GM12875 (cell line): Measurements from ENCODE around the gene FZD1.

Experiments used
- H3K4me3 ChIP-seq: one replicate; pipeline ENCODE4 v1.5.1; 2011; ENCODE audit warnings: low read depth, low read length, control low read depth
- CTCF ChIP-seq: IDR thresholded peaks from 2 replicates; pipeline ENCODE4 v1.5.1; 2011; ENCODE audit warnings: low read depth, mild to moderate bottlenecking, control low read depth, inconsistent platforms, low read length, moderate library complexity, borderline replicate concordance; ENCODE audit not compliant: insufficient read depth

FZD1 gene

DNA sequence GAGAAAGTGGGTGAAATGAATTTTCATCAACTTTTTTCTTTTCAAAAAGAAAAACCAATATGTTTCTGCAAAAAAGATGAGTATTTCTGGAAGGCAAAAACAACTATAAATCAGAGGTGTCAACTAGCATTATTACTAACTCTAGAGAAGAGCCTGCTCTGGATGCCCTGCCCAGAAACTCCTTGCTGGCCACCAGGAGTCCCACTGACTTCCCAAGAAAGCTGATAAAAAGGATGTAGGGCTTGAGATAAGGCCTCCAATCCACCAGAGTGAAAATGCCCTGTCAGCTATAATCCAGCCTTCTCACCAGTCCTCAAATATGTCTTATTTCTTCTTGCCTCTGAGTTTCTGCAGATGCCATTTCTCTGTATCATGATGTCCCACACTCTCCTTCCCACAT is 16.7 kb upstream of the FZD1 start:
- TF ChIP-seq CTCF: no peak
- H3K4me3 ChIP-seq: no peak overlapping the region

GRCh38 chr7:91248996-91249395 is 15.2 kb upstream of the FZD1 start:
- no peak for TF ChIP-seq CTCF
- H3K4me3 ChIP-seq: no peak overlapping the region

DNA sequence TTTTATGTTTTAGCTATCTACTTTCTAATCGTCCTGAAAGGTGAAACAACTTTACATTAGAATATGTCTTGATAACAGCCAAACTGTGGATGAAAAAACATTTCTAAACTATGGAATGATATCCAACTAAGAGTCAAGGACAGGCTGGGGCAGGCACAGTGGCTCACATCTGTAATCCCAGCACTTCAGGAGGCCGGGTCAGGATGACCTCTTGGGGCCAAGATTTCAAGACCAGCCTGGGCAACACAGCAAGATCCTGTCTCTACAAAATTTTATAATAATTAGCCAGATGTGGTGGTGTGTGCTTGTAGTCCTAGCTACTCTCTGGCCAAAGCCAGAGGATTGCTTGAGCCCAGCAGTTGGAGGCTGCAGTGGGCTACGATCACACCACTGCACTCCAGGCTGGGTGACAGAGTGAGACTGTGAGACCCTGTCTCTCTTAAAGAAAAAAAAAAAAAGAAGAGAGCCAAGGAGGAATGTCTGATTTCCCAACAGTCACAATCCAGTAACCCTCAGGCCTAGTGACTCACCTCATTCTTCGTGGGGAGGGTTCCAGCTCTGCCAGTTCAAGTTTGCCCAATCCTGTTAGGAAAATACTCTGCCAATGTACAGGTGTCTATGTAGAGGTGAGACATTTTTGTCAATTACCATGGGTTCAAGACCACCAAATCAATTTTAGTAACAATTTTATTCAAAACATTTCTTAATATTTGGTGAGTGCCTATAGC is 14.6 kb upstream of the FZD1 start:
- H3K4me3 ChIP-seq: no peak overlapping the region
- TF ChIP-seq CTCF: no peak

DNA sequence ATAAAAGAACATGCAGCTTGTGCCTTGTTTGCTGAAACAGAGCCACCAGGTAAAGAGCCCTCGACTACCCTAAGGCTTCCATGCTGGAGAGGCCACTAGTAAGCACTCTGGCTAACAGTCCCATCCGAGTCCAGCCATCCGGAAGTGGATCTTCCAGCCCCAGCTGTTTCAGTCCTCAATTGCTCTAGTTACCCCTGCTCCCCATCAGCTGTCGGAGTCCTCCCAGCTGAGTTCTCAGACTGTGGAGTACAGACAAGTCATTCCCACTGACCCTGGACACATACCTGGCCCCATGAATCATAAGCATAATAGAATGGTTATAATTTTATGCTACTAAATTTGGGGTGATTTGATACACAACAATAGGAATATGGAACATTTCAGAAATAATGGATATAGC is 13.5 kb upstream of the FZD1 start:
- no peak for TF ChIP-seq CTCF
- H3K4me3 ChIP-seq: no peak overlapping the region

DNA sequence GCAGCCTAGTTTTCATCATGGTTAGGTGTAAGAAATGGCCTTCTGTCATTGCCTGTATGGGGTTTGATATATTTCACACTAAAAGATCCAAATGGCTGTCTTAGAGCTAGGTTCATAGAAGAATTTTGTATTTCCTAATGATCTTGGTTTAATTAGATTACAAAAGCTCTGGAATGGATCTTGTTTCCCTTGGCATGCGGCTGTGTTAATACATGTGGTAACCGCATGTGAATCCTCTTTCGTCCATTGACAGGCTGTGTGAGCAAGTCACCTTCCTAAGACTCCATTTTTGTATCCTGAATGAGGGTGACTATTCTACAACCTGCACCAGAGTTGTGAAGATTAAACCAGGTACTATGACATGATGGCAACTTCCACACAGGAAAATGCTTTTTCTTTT is 12.4 kb upstream of the FZD1 start:
- no peak overlapping the region for H3K4me3 ChIP-seq
- TF ChIP-seq CTCF: no peak

DNA sequence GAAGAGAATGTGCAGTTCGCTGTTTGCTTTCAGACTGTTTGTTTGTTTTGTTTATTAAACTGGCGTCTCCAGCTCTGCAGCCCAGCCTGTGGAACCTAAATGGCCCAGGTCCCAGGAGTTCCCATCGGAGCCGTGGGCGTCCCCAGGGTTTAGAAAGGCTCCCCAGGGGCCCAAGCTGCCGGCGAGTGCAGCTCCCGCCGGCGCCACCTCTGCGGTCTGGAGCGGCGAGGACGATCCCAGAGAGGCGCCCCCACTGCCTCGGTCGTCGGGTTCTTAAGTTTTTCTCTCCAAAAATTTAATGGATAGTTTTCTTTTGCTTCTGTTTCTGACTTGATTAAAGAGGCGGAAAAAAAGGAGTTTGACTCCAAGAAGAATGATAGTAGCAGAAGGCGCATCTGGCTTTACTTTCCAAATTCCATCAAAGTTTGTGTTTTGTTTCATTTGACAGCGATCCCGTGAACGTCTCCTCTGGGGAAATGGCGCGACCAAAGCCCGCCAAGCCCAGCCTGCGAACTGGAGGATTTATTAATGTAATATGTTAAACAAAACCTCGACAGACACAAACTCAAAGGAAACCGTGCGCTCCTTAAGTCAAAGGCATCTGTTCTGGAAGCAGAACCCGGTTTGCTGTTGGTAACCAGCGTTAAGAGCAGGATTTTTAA is 718 bp upstream of the FZD1 start:
- peak overlapping the region; percentile 79 for H3K4me3 ChIP-seq
- no peak for TF ChIP-seq CTCF
